ENCODE data around the gene RBPJL. TPM values are rescaled to one million over a fixed set of nuclear protein-coding genes. Genes with fewer than 3 reads are reported as not detected.

Gene RBPJL
- total and polyA plus RNA-seq, 2 of the 13 experiments (the other 11 are each of a cell fraction or from before 2014, with no cell fraction given) = not detected

DNA sequence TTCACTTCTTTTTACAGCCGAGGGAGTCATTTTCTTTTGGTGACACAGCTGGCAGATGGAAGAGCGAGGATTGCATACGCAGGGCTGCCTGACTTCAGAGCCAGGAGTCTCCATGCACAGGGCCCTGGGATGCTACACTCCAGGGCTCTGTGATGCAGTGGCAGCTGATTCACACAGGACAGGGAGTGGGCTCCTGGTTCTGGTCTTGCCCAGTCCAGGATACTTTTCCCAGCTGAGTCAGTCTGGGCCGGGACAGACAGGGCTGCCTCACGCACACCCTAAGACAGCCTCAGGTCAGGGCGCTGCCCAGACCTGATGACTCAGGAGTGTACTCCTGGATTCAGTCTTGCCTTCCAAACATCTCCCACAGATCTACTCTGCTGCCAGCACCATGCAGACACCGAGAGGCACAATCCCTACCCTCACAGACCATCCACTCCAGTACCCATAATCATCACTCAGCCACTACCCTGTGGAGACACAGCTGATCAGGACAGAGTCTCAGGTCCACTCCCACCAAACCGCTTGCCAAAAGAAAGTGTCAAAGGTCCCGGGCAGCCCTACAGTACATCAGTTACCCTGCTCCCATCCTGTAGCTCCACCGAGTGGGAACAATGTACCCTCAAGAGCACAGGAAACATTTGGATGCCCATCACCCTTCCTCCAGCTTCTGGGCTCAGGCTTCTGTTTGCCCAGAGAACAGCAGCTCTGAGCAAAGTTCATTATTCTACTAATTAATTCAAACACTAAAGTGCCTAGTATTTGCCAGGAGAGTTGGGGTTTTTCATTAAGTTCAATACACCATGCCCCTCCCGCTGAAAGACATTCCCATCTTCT, 30.1 kb downstream of the RBPJL start (continued):
- TF ChIP-seq, protein P1, sequence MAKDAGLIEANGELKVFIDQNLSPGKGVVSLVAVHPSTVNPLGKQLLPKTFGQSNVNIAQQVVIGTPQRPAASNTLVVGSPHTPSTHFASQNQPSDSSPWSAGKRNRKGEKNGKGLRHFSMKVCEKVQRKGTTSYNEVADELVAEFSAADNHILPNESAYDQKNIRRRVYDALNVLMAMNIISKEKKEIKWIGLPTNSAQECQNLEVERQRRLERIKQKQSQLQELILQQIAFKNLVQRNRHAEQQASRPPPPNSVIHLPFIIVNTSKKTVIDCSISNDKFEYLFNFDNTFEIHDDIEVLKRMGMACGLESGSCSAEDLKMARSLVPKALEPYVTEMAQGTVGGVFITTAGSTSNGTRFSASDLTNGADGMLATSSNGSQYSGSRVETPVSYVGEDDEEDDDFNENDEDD (CRISPR knock-in tag; IDR thresholded peaks at IDR 0.05; ENCODE audit: borderline replicate concordance) = no peak
- TF ChIP-seq, protein P2, sequence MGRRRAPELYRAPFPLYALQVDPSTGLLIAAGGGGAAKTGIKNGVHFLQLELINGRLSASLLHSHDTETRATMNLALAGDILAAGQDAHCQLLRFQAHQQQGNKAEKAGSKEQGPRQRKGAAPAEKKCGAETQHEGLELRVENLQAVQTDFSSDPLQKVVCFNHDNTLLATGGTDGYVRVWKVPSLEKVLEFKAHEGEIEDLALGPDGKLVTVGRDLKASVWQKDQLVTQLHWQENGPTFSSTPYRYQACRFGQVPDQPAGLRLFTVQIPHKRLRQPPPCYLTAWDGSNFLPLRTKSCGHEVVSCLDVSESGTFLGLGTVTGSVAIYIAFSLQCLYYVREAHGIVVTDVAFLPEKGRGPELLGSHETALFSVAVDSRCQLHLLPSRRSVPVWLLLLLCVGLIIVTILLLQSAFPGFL (CRISPR knock-in tag; IDR thresholded peaks at IDR 0.05) = peak; percentile 23; the same call in 1 of the 2 replicates
- TF ChIP-seq, protein P3, sequence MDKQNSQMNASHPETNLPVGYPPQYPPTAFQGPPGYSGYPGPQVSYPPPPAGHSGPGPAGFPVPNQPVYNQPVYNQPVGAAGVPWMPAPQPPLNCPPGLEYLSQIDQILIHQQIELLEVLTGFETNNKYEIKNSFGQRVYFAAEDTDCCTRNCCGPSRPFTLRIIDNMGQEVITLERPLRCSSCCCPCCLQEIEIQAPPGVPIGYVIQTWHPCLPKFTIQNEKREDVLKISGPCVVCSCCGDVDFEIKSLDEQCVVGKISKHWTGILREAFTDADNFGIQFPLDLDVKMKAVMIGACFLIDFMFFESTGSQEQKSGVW (CRISPR knock-in tag; IDR thresholded peaks at IDR 0.05; ENCODE audit: borderline replicate concordance) = no peak
- no peak for TF ChIP-seq DNMT1 (CRISPR knock-in tag; IDR thresholded peaks at IDR 0.05)
- no peak for TF ChIP-seq RBM39 (IDR thresholded peaks at IDR 0.05; ENCODE audit: low read depth, low read length, poor library complexity, severe bottlenecking)
- no peak for TF ChIP-seq MAFG (CRISPR knock-in tag; IDR thresholded peaks at IDR 0.05)
- TF ChIP-seq ZNF543 (CRISPR knock-in tag; IDR thresholded peaks at IDR 0.05) = peak; percentile 70; the same call in 1 of the 2 replicates
- TF ChIP-seq ZNF225 (CRISPR knock-in tag; IDR thresholded peaks at IDR 0.05) = no peak
- TF ChIP-seq, protein P4, sequence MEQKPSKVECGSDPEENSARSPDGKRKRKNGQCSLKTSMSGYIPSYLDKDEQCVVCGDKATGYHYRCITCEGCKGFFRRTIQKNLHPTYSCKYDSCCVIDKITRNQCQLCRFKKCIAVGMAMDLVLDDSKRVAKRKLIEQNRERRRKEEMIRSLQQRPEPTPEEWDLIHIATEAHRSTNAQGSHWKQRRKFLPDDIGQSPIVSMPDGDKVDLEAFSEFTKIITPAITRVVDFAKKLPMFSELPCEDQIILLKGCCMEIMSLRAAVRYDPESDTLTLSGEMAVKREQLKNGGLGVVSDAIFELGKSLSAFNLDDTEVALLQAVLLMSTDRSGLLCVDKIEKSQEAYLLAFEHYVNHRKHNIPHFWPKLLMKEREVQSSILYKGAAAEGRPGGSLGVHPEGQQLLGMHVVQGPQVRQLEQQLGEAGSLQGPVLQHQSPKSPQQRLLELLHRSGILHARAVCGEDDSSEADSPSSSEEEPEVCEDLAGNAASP (CRISPR knock-in tag; IDR thresholded peaks at IDR 0.05; ENCODE audit: borderline replicate concordance) = no peak
- TF ChIP-seq, protein P5, sequence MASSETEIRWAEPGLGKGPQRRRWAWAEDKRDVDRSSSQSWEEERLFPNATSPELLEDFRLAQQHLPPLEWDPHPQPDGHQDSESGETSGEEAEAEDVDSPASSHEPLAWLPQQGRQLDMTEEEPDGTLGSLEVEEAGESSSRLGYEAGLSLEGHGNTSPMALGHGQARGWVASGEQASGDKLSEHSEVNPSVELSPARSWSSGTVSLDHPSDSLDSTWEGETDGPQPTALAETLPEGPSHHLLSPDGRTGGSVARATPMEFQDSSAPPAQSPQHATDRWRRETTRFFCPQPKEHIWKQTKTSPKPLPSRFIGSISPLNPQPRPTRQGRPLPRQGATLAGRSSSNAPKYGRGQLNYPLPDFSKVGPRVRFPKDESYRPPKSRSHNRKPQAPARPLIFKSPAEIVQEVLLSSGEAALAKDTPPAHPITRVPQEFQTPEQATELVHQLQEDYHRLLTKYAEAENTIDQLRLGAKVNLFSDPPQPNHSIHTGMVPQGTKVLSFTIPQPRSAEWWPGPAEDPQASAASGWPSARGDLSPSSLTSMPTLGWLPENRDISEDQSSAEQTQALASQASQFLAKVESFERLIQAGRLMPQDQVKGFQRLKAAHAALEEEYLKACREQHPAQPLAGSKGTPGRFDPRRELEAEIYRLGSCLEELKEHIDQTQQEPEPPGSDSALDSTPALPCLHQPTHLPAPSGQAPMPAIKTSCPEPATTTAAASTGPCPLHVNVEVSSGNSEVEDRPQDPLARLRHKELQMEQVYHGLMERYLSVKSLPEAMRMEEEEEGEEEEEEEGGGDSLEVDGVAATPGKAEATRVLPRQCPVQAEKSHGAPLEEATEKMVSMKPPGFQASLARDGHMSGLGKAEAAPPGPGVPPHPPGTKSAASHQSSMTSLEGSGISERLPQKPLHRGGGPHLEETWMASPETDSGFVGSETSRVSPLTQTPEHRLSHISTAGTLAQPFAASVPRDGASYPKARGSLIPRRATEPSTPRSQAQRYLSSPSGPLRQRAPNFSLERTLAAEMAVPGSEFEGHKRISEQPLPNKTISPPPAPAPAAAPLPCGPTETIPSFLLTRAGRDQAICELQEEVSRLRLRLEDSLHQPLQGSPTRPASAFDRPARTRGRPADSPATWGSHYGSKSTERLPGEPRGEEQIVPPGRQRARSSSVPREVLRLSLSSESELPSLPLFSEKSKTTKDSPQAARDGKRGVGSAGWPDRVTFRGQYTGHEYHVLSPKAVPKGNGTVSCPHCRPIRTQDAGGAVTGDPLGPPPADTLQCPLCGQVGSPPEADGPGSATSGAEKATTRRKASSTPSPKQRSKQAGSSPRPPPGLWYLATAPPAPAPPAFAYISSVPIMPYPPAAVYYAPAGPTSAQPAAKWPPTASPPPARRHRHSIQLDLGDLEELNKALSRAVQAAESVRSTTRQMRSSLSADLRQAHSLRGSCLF (CRISPR knock-in tag; IDR thresholded peaks at IDR 0.05; ENCODE audit: borderline replicate concordance) = no peak
- TF ChIP-seq ZNF777 (CRISPR knock-in tag; IDR thresholded peaks at IDR 0.05) = no peak
- TF ChIP-seq, protein P6, sequence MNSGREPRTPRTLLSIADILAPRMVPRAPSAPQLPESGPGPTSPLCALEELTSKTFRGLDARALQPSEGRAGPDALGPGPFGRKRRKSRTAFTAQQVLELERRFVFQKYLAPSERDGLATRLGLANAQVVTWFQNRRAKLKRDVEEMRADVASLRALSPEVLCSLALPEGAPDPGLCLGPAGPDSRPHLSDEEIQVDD (CRISPR knock-in tag; IDR thresholded peaks at IDR 0.05; ENCODE audit: borderline replicate concordance) = no peak
- TF ChIP-seq ZNF160 (CRISPR knock-in tag; IDR thresholded peaks at IDR 0.05) = no peak
- peak; percentile 45; the same call in 1 of the 2 replicates for TF ChIP-seq CBX5 (CRISPR knock-in tag; IDR thresholded peaks at IDR 0.05; ENCODE audit: borderline replicate concordance)
- TF ChIP-seq PHF21A (CRISPR knock-in tag; IDR thresholded peaks at IDR 0.05) = peak; percentile 63
- no peak for TF ChIP-seq ZNF431 (CRISPR knock-in tag; IDR thresholded peaks at IDR 0.05; ENCODE audit: borderline replicate concordance, low read depth)

All from HepG2 (cell line).